ENCODE measurements around the gene CDCP1. TPM values are rescaled to one million over a fixed set of nuclear protein-coding genes. Genes with fewer than 3 reads are reported as not detected.

Gene CDCP1
- total RNA-seq, 1 experiment from 2014 or later = 66.9 TPM

DNA sequence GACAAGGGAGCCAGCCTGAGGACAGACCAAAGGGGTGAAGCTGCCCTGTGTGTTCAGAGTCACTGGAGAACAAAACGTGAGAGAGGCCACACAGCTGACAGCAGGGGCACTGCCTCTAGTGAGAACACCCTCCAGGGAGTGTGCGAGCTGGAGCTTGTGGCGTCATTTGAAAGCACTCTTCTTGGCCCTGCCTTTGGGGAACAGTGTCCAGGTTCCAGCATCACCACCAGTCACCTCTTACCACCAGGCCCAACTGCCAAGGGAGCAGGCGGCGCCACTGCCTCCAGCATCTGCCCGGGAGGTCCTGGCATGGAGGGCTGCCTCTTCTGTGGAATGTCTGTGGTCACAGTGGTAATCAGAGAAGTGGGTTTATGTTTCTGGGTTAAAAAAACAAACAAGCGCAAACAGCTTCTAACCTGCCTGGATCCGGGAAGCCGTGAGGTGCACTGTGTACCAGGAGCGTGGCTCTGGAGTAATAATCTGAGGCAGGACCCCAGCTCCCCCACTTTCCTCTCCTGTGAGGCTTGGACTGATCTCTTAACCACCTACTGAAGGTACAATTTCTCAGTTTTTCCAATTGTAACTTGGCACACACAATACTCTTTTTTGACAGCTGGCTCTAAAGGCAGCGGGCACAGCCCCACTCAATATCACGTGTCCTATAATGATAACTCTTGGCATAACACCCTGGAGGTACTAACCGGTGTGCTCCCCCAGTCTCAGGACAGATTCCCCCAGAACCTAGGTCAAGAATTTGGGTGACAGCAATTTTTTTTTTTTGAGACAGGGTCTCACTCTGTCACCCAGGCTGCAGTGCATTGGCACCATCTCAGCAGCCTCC lies 32.2 kb upstream of the CDCP1 start:
- no peaks in the 10 kb centered on the region for H3K36me3 Mint-ChIP-seq (ENCODE audit: insufficient read depth, unreplicated experiment)
- no peak overlapping the region for H3K4me3 Mint-ChIP-seq (ENCODE audit: low read depth, unreplicated experiment)
- CTCF ChIA-PET = no interaction called here
- BruUV-seq (replicated peaks) = no TSS peak
- no peaks in the 10 kb centered on the region for H3K9me3 Mint-ChIP-seq (ENCODE audit: low read depth, unreplicated experiment)
- no peak for TF ChIP-seq CTCF (IDR thresholded peaks at IDR 0.05; ENCODE audit: unreplicated experiment)
- H3K27me3 Mint-ChIP-seq (ENCODE audit: unreplicated experiment) = no peaks in the 10 kb centered on the region
- no peak for DNase-seq
- intact Hi-C loops (cut with micrococcal nuclease; ENCODE audit: unreplicated experiment) = no loop called here
- H3K4me1 Mint-ChIP-seq (ENCODE audit: low read depth, unreplicated experiment) = peaks cover 12% of the 10 kb centered on the region
- no peak overlapping the region for H3K27ac Mint-ChIP-seq (ENCODE audit: unreplicated experiment)

DNA sequence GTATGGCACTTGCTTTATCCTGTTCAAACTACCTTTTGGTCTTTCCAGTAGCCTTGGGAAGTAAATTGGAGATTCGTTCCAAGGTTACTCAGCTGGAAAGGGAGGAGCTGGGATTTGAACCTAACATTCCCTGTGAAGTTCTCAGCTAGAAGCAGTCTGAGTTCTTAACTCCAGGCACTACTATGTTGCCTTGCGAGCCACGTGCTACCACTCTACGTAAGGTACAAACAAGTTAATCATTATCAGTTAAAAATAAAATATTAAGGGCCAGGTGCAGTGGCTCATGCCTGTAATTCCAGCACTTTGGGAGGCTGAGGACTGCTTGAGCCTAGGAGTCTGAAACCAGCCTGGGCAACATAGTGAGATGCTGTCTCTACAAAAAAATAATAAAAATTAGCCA lies 30.7 kb upstream of the CDCP1 start:
- DNase-seq = no peak
- CTCF ChIA-PET = no interaction called here
- intact Hi-C loops (cut with micrococcal nuclease; ENCODE audit: unreplicated experiment) = no loop called here
- Mint-ChIP-seq H3K9me3 (ENCODE audit: low read depth, unreplicated experiment) (no peaks in the 10 kb centered on the region), H3K27me3 (ENCODE audit: unreplicated experiment) (no peaks in the 10 kb centered on the region), H3K27ac (ENCODE audit: unreplicated experiment) (no peak overlapping the region), H3K36me3 (ENCODE audit: insufficient read depth, unreplicated experiment) (no peaks in the 10 kb centered on the region), H3K4me1 (ENCODE audit: low read depth, unreplicated experiment) (no peaks in the 10 kb centered on the region), H3K4me3 (ENCODE audit: low read depth, unreplicated experiment) (no peak overlapping the region)
- no peak for TF ChIP-seq CTCF (IDR thresholded peaks at IDR 0.05; ENCODE audit: unreplicated experiment)
- BruUV-seq (replicated peaks) = no TSS peak

GRCh38 chr3:45174234-45174633 lies 28.1 kb upstream of the CDCP1 start:
- Mint-ChIP-seq H3K9me3 (ENCODE audit: low read depth, unreplicated experiment) (no peaks in the 10 kb centered on the region), H3K4me1 (ENCODE audit: low read depth, unreplicated experiment) (no peaks in the 10 kb centered on the region), H3K4me3 (ENCODE audit: low read depth, unreplicated experiment) (no peak overlapping the region), H3K27me3 (ENCODE audit: unreplicated experiment) (no peaks in the 10 kb centered on the region), H3K36me3 (ENCODE audit: insufficient read depth, unreplicated experiment) (no peaks in the 10 kb centered on the region), H3K27ac (ENCODE audit: unreplicated experiment) (no peak overlapping the region)
- intact Hi-C loops (cut with micrococcal nuclease; ENCODE audit: unreplicated experiment) = no loop called here
- TF ChIP-seq CTCF (IDR thresholded peaks at IDR 0.05; ENCODE audit: unreplicated experiment) = no peak
- BruUV-seq (replicated peaks) = no TSS peak
- DNase-seq = no peak
- CTCF ChIA-PET = no interaction called here

GRCh38 chr3:45173776-45174175 lies 27.6 kb upstream of the CDCP1 start:
- Mint-ChIP-seq H3K9me3 (ENCODE audit: low read depth, unreplicated experiment) (no peaks in the 10 kb centered on the region), H3K4me3 (ENCODE audit: low read depth, unreplicated experiment) (no peak overlapping the region), H3K4me1 (ENCODE audit: low read depth, unreplicated experiment) (no peaks in the 10 kb centered on the region), H3K36me3 (ENCODE audit: insufficient read depth, unreplicated experiment) (no peaks in the 10 kb centered on the region), H3K27ac (ENCODE audit: unreplicated experiment) (no peak overlapping the region), H3K27me3 (ENCODE audit: unreplicated experiment) (no peaks in the 10 kb centered on the region)
- BruUV-seq (replicated peaks) = no TSS peak
- CTCF ChIA-PET = no interaction called here
- TF ChIP-seq CTCF (IDR thresholded peaks at IDR 0.05; ENCODE audit: unreplicated experiment) = no peak
- intact Hi-C loops (cut with micrococcal nuclease; ENCODE audit: unreplicated experiment) = no loop called here
- no peak for DNase-seq

All from Calu3 (cell line).